Measurements from ENCODE around the gene CLEC3B. TPM values are rescaled to one million over a fixed set of nuclear protein-coding genes. Genes with fewer than 3 reads are reported as not detected.
A peak's percentile ranks its signal among the peaks of the same experiment; 100 is the strongest.

CLEC3B gene
- total RNA-seq, 2 experiments from 2014 or later, result 0.34 to 0.36 TPM

DNA sequence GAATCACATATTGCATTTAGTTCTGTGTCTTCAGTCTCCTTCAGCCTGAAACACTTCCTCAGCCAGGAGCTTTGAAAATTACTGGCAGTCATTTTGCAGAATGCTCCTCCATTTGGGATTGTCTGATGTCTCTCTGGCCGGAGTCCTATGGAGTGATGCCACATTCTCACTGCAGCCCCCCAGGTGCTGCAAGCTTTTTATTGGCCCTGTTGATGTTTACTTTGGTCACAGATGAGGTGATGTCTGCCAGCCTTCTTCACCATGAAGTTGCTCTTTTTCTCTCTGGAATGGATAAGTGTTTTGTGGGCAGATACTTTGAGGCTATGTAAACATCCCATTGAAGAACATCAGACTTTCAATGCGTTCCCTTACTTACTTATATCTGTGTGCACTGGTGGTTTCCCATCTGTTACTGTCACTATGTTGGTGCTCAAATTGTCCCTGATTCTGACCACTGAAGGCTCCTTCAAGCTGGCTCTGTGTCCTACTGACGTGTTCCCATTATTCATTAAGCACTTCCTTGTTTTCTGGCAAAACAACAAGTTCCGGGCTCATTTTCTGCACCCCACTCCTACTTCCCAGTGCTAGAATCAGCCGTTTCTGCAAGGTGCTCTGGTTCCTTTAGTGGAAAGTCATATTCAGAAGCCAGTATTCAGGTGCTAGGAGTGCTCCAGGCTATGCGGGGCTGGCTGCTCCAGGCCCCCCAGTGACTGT, 1.4 kb upstream of the CLEC3B start:
- CTCF ChIA-PET, result no interaction called here
- TF ChIP-seq, protein P1, sequence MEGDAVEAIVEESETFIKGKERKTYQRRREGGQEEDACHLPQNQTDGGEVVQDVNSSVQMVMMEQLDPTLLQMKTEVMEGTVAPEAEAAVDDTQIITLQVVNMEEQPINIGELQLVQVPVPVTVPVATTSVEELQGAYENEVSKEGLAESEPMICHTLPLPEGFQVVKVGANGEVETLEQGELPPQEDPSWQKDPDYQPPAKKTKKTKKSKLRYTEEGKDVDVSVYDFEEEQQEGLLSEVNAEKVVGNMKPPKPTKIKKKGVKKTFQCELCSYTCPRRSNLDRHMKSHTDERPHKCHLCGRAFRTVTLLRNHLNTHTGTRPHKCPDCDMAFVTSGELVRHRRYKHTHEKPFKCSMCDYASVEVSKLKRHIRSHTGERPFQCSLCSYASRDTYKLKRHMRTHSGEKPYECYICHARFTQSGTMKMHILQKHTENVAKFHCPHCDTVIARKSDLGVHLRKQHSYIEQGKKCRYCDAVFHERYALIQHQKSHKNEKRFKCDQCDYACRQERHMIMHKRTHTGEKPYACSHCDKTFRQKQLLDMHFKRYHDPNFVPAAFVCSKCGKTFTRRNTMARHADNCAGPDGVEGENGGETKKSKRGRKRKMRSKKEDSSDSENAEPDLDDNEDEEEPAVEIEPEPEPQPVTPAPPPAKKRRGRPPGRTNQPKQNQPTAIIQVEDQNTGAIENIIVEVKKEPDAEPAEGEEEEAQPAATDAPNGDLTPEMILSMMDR (IDR thresholded peaks at IDR 0.05), result no peak
- Histone ChIP-seq H3K4me1 (ENCODE audit: insufficient read depth, low read length) (peaks cover 18% of the 10 kb centered on the region), H3K9me3 (ENCODE audit: control insufficient read depth in 1 of 2, insufficient read depth in 1 of 2, low read length in 2 of 2) (no peaks in the 10 kb centered on the region), H3K36me3 (ENCODE audit: insufficient read depth, low read length) (no peaks in the 10 kb centered on the region), H3K27me3 (ENCODE audit: control insufficient read depth in 1 of 2, insufficient read depth in 2 of 2, low read length in 2 of 2) (no peaks in the 10 kb centered on the region), H3K4me3 (ENCODE audit: low read length) (no peak overlapping the region), H3K27ac (ENCODE audit: low read depth in 1 of 2, low read length in 2 of 2) (no peak overlapping the region)
- Mint-ChIP-seq H3K36me3 (ENCODE audit: low read depth) (no peaks in the 10 kb centered on the region), H3K9me3 (no peaks in the 10 kb centered on the region), H3K4me1 (ENCODE audit: low read depth) (peaks cover 21% of the 10 kb centered on the region), H3K27me3 (no peaks in the 10 kb centered on the region), H3K27ac (no peak overlapping the region), H3K4me3 (no peak overlapping the region)
- DNase-seq (peak in 1 of 14 experiments; percentile 17), ATAC-seq (ENCODE audit: poor library complexity) (no peak)
- intact Hi-C loops (cut with DNase I, micrococcal nuclease), result no loop called here
- POLR2A ChIA-PET, result no interaction called here

DNA sequence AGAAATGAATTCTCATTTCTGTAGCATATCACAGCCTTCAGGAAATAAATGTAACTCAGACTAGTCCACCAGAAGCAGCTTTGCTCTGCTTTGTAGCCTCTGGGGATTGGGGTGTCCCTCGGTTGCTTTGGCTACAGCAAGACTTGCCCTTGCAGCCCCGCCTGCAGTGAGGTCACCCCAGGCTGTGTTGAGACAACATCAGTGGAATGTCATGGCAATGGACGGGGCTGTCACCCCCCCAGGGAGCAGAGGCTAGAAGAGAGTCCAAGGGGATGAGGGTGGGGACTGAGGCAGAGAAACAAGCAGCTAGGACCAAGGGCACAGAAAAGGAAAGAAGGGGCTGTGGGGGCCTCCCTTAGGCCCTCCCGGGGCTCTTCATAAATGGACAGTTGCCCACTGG, 854 bp downstream of the CLEC3B start:
- Mint-ChIP-seq H3K36me3 (ENCODE audit: low read depth) (no peaks in the 10 kb centered on the region), H3K27me3 (peaks cover 4% of the 10 kb centered on the region), H3K27ac (no peak overlapping the region), H3K4me1 (ENCODE audit: low read depth) (peaks cover 1% of the 10 kb centered on the region), H3K4me3 (no peak overlapping the region), H3K9me3 (no peaks in the 10 kb centered on the region)
- DNase-seq (no peak), ATAC-seq (ENCODE audit: poor library complexity) (no peak)
- intact Hi-C loops (cut with DNase I, micrococcal nuclease), result no loop called here
- no peaks in the 10 kb centered on the region for H3K36me3 ChIP-seq (ENCODE audit: insufficient read depth, low read length)
- H3K4me1 ChIP-seq (ENCODE audit: insufficient read depth, low read length), result no peaks in the 10 kb centered on the region
- CTCF ChIA-PET, result interaction anchor here (1.3 kb wide), 1 partner anchor 14 kb away, joined by 4 read pairs; no protein-coding TSS in a partner anchor
- no peak overlapping the region for H3K27ac ChIP-seq (ENCODE audit: low read depth in 1 of 2, low read length in 2 of 2)
- TF ChIP-seq, protein P1 (IDR thresholded peaks at IDR 0.05), result no peak
- POLR2A ChIA-PET, result no interaction called here
- no peak overlapping the region for H3K4me3 ChIP-seq (ENCODE audit: low read length)
- H3K9me3 ChIP-seq (ENCODE audit: control insufficient read depth in 1 of 2, insufficient read depth in 1 of 2, low read length in 2 of 2), result no peaks in the 10 kb centered on the region
- no peaks in the 10 kb centered on the region for H3K27me3 ChIP-seq (ENCODE audit: control insufficient read depth in 1 of 2, insufficient read depth in 2 of 2, low read length in 2 of 2)

DNA sequence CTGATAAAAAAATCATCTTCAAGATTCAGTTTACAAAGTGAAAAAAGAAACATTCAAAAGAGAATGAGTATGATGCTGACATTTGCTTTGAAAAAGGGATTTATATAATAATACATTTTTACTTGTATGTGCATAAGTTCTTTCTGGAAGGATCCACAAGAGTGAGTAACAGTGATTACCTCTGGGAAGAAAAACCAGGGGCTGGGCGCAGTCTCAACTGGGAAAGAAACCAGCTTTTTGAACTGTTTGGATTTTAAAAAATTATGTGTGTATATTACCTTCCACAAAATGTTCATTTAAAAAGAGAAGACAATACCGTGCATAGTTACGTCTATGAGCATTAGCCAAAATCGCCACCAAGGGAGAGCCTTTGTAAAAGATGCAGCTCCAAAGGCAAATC, 1.3 kb downstream of the CLEC3B start:
- H3K4me1 Mint-ChIP-seq (ENCODE audit: low read depth), result no peaks in the 10 kb centered on the region
- H3K9me3 Mint-ChIP-seq, result no peaks in the 10 kb centered on the region
- TF ChIP-seq, protein P1 (IDR thresholded peaks at IDR 0.05), result no peak
- H3K9me3 ChIP-seq (ENCODE audit: control insufficient read depth in 1 of 2, insufficient read depth in 1 of 2, low read length in 2 of 2), result no peaks in the 10 kb centered on the region
- no peak overlapping the region for H3K27ac ChIP-seq (ENCODE audit: low read depth in 1 of 2, low read length in 2 of 2)
- H3K27me3 ChIP-seq (ENCODE audit: control insufficient read depth in 1 of 2, insufficient read depth in 2 of 2, low read length in 2 of 2), result no peaks in the 10 kb centered on the region
- H3K36me3 ChIP-seq (ENCODE audit: insufficient read depth, low read length), result no peaks in the 10 kb centered on the region
- H3K4me3 ChIP-seq (ENCODE audit: low read length), result no peak overlapping the region
- DNase-seq (no peak), ATAC-seq (ENCODE audit: poor library complexity) (no peak)
- CTCF ChIA-PET, result interaction anchor here (1.3 kb wide), 1 partner anchor 13 kb away, joined by 4 read pairs; no protein-coding TSS in a partner anchor
- POLR2A ChIA-PET, result no interaction called here
- H3K4me3 Mint-ChIP-seq, result no peak overlapping the region
- H3K4me1 ChIP-seq (ENCODE audit: insufficient read depth, low read length), result no peaks in the 10 kb centered on the region
- no peaks in the 10 kb centered on the region for H3K36me3 Mint-ChIP-seq (ENCODE audit: low read depth)
- intact Hi-C loops (cut with DNase I, micrococcal nuclease), result no loop called here
- H3K27me3 Mint-ChIP-seq, result peaks cover 9% of the 10 kb centered on the region
- no peak overlapping the region for H3K27ac Mint-ChIP-seq
